HepG2 (cell line): ENCODE measurements around the gene AUTS2.

ENCODE experiments used
- CEBPB ChIP-seq: IDR thresholded peaks from 2 replicates; pipeline ENCODE4 v1.6.1; 2011; ENCODE audit warnings: low read depth, low read length, improper control_type of control experiment, borderline replicate concordance
- CTCF ChIP-seq: sonication (generic); formaldehyde crosslinking; IDR thresholded peaks from 2 replicates; pipeline ENCODE4 v1.5.0; 2020; ENCODE audit warnings: mild to moderate bottlenecking, missing genetic modification reagents, moderate library complexity
- ELF4 ChIP-seq: sonication (generic); formaldehyde crosslinking; IDR thresholded peaks from 2 replicates; pipeline ENCODE4 v1.5.0; 2020; ENCODE audit warnings: missing genetic modification reagents, mild to moderate bottlenecking, moderate library complexity, borderline replicate concordance
- HDAC1 ChIP-seq: sonication (generic); formaldehyde crosslinking; IDR thresholded peaks from 2 replicates; pipeline ENCODE4 v1.5.1; 2020; ENCODE audit warnings: mild to moderate bottlenecking, missing genetic modification reagents
- KLF16 ChIP-seq, 2 experiments: sonication (generic) in 1 of 2; formaldehyde crosslinking in 1 of 2; IDR thresholded peaks; 2 replicates each; pipeline versions ENCODE4 v1.6.1 to v1.8.0; 2016 to 2023; ENCODE audit warnings: missing genetic modification reagents in 2 of 2, missing compliant biosample characterization in 1 of 2
- SP4 ChIP-seq: sonication (generic); formaldehyde crosslinking; IDR thresholded peaks from 2 replicates; pipeline ENCODE4 v1.8.1; 2023; ENCODE audit warnings: mild to moderate bottlenecking, missing genetic modification reagents
- ZIK1 ChIP-seq: sonication (generic); formaldehyde crosslinking; IDR thresholded peaks from 2 replicates; pipeline ENCODE4 v1.5.0; 2020; ENCODE audit warnings: mild to moderate bottlenecking, low read depth, missing genetic modification reagents, borderline replicate concordance
- ZNF235 ChIP-seq: sonication (generic); formaldehyde crosslinking; IDR thresholded peaks from 2 replicates; pipeline ENCODE4 v1.8.1; 2023; ENCODE audit warnings: mild to moderate bottlenecking, missing genetic modification reagents, borderline replicate concordance
- ZNF263 ChIP-seq: sonication (generic); formaldehyde crosslinking; IDR thresholded peaks from 2 replicates; pipeline ENCODE4 v1.4.0; 2020; ENCODE audit warnings: missing genetic modification reagents

GRCh38 chr7:69615685-69616084, 17.4 kb downstream of the AUTS2 start:
- TF ChIP-seq KLF16 (CRISPR knock-in tag; IDR thresholded peaks at IDR 0.05) (no peak), HDAC1 (CRISPR knock-in tag) (no peak), ZNF235 (no peak), ZIK1 (CRISPR knock-in tag) (no peak), CTCF (no peak), CEBPB (no peak), ZNF263 (CRISPR knock-in tag) (no peak), SP4 (CRISPR knock-in tag) (no peak), ELF4 (CRISPR knock-in tag) (no peak)
